Neuronal stem cell (in vitro differentiated cells): ENCODE measurements around the gene TACC2.

Experiments
- DNase-seq: peaks from one replicate; pipeline ENCODE4 v3.0.0-alpha.2; 2013; ENCODE audit warnings: low spot score
- H2AFZ ChIP-seq: one replicate; pipeline ENCODE4 v1.6.1; 2013; ENCODE audit warnings: mild to moderate bottlenecking, low read length, inconsistent platforms
- H2AK5ac ChIP-seq: 2 replicates; pipeline ENCODE4 v1.6.1; 2013; ENCODE audit warnings: low read depth, mild to moderate bottlenecking, inconsistent platforms, low read length, moderate library complexity, mixed read lengths
- H2BK120ac ChIP-seq: 2 replicates; pipeline ENCODE4 v1.6.1; 2013; ENCODE audit warnings: low read depth, mild to moderate bottlenecking, inconsistent platforms, low read length, moderate library complexity, mixed read lengths
- H2BK12ac ChIP-seq: one replicate; pipeline ENCODE4 v1.6.1; 2013; ENCODE audit warnings: low read length, inconsistent platforms
- H2BK15ac ChIP-seq: 2 replicates; pipeline ENCODE4 v1.6.1; 2013; ENCODE audit warnings: mild to moderate bottlenecking, low read length, inconsistent platforms, mixed read lengths
- H2BK5ac ChIP-seq: one replicate; pipeline ENCODE4 v1.6.1; 2013; ENCODE audit warnings: inconsistent platforms, mild to moderate bottlenecking, low read length, moderate library complexity
- H3K14ac ChIP-seq: one replicate; pipeline ENCODE4 v1.6.1; 2013; ENCODE audit warnings: low read length, inconsistent platforms
- H3K18ac ChIP-seq: 2 replicates; pipeline ENCODE4 v1.6.1; 2013; ENCODE audit warnings: low read length, inconsistent platforms
- H3K23ac ChIP-seq: 2 replicates; pipeline ENCODE4 v1.6.1; 2013; ENCODE audit warnings: low read depth, mild to moderate bottlenecking, mixed read lengths, low read length, inconsistent platforms; ENCODE audit not compliant: poor library complexity
- H3K27ac ChIP-seq: replicated peaks from 3 replicates; pipeline ENCODE4 v1.5.1; 2013; ENCODE audit warnings: low read length, inconsistent platforms
- H3K27me3 ChIP-seq, 3 experiments: 2 replicates each; pipeline ENCODE4 v1.6.1; 2013; ENCODE audit warnings: low read length in 3 of 3, mild to moderate bottlenecking in 2 of 3, inconsistent platforms in 1 of 3, low read depth in 1 of 3, mixed read lengths in 1 of 3, moderate library complexity in 1 of 3; ENCODE audit not compliant: control insufficient read depth in 3 of 3, insufficient read depth in 3 of 3
- H3K36me3 ChIP-seq, 2 donors: replicated peaks in 1 of 2; 2 replicates each; pipeline ENCODE4 v1.6.1; 2013; ENCODE audit warnings: low read length in 2 of 2; ENCODE audit not compliant: control insufficient read depth in 2 of 2, insufficient read depth in 2 of 2
- H3K4ac ChIP-seq: 2 replicates; pipeline ENCODE4 v1.6.1; 2013; ENCODE audit warnings: inconsistent platforms, mild to moderate bottlenecking, low read length, moderate library complexity
- H3K4me1 ChIP-seq, 2 donors: 1 replicate in 1 of 2; 2 replicates in 1 of 2; pipeline ENCODE4 v1.6.1; 2013; ENCODE audit warnings: low read length in 2 of 2, low read depth in 1 of 2; ENCODE audit not compliant: control insufficient read depth in 2 of 2, insufficient read depth in 1 of 2
- H3K4me2 ChIP-seq: one replicate; pipeline ENCODE4 v1.6.1; 2013; ENCODE audit warnings: mild to moderate bottlenecking, low read length, inconsistent platforms; ENCODE audit not compliant: insufficient read depth, poor library complexity, severe bottlenecking
- H3K4me3 ChIP-seq, 2 donors: 2 replicates each; pipeline ENCODE4 v1.5.1; 2013; ENCODE audit warnings: low read length in 2 of 2, mild to moderate bottlenecking in 2 of 2, inconsistent platforms in 1 of 2, moderate library complexity in 1 of 2
- H3K79me1 ChIP-seq: one replicate; pipeline ENCODE4 v1.6.1; 2013; ENCODE audit warnings: low read depth, mild to moderate bottlenecking, inconsistent platforms, low read length, moderate library complexity
- H3K9ac ChIP-seq: one replicate; pipeline ENCODE4 v1.6.1; 2013; ENCODE audit warnings: mild to moderate bottlenecking, low read depth, low read length, inconsistent platforms; ENCODE audit not compliant: poor library complexity
- H3K9me3 ChIP-seq, 2 donors: replicated peaks in 1 of 2; 2 replicates each; pipeline versions ENCODE3 to v1.6.1; 2013; ENCODE audit warnings: low read length in 2 of 2, mild to moderate bottlenecking in 2 of 2, inconsistent platforms in 1 of 2, low read depth in 1 of 2, mixed read lengths in 1 of 2, moderate library complexity in 1 of 2; ENCODE audit not compliant: control insufficient read depth in 2 of 2, insufficient read depth in 1 of 2
- H4K8ac ChIP-seq: one replicate; pipeline ENCODE4 v1.6.1; 2013; ENCODE audit warnings: low read depth, mild to moderate bottlenecking, inconsistent platforms, low read length, moderate library complexity
- H4K91ac ChIP-seq: one replicate; pipeline ENCODE4 v1.6.1; 2013; ENCODE audit warnings: low read length, low read depth, mild to moderate bottlenecking, inconsistent platforms; ENCODE audit not compliant: poor library complexity
- whole genome bisulfite sequencing, 2 donors: extraction: QIAGEN DNeasy Blood & Tissue Kit; methylation state at CpG; one replicate each; pipeline ENCODE4 v1.1.7; 2013; ENCODE audit warnings: missing lambda C conversion rate in 2 of 2, mixed read lengths in 1 of 2; ENCODE audit not compliant: insufficient read length in 2 of 2, insufficient replicate concordance in 1 of 2; ENCODE audit errors: extremely low coverage in 2 of 2; 5-methylcytosine and 5-hydroxymethylcytosine counted together

Gene TACC2

GRCh38 chr10:122222638-122223037 is 233.7 kb downstream of the TACC2 start:
- no peak overlapping the region for H2BK12ac ChIP-seq
- no peak overlapping the region for H4K8ac ChIP-seq
- no peak overlapping the region for H3K18ac ChIP-seq
- H3K27me3 ChIP-seq, result no peaks in the 10 kb centered on the region
- H2BK15ac ChIP-seq, result no peak overlapping the region
- peaks cover 41 to 98% of the 10 kb centered on the region in 2 donors for H3K36me3 ChIP-seq
- no peak overlapping the region for H3K4ac ChIP-seq
- no peak overlapping the region for H3K27ac ChIP-seq
- no peak overlapping the region for H2BK120ac ChIP-seq
- H3K14ac ChIP-seq, result no peak overlapping the region
- no peak overlapping the region for H3K23ac ChIP-seq
- H3K9ac ChIP-seq, result no peak overlapping the region
- peaks cover 0 to 3% of the 10 kb centered on the region in 2 donors for H3K9me3 ChIP-seq
- H2AFZ ChIP-seq, result no peak overlapping the region
- H3K4me3 ChIP-seq, result no peak overlapping the region
- H3K79me1 ChIP-seq, result no peaks in the 10 kb centered on the region
- no CpG with 5 or more reads among the region's 7 CpGs for WGBS, 2 donors
- no peak for DNase-seq
- no peak overlapping the region for H2BK5ac ChIP-seq
- H2AK5ac ChIP-seq, result no peak overlapping the region
- H4K91ac ChIP-seq, result no peak overlapping the region
- H3K4me2 ChIP-seq, result no peak overlapping the region
- no peaks in the 10 kb centered on the region for H3K4me1 ChIP-seq

DNA sequence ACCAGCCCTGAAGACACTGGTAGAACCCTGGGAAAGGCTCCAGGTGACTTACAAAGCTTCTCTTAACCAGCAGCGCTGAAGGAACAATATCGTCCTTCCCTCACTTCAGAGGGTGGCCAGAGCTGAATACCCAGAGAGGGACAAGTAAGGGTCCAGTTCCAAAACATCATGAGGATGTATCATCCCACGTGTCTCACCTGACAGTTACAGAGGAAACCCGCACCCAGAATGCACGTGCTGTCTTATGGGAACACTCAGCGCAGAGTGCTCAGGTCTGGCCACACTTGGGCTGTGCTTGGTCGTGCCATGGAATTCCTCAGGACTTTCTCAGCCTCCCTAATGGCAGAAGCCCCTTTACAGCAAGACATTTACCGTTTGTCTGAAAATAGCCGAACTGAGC is 235.2 kb downstream of the TACC2 start:
- H2BK15ac ChIP-seq, result no peak overlapping the region
- no peak overlapping the region for H4K91ac ChIP-seq
- no peak overlapping the region for H2BK120ac ChIP-seq
- no peak overlapping the region for H3K4ac ChIP-seq
- no peak overlapping the region for H3K4me2 ChIP-seq
- no peak overlapping the region for H3K9ac ChIP-seq
- no peak overlapping the region for H4K8ac ChIP-seq
- H3K9me3 ChIP-seq, result peaks cover 0 to 3% of the 10 kb centered on the region in 2 donors
- no peak overlapping the region for H2BK12ac ChIP-seq
- H2BK5ac ChIP-seq, result no peak overlapping the region
- H3K18ac ChIP-seq, result no peak overlapping the region
- H3K27ac ChIP-seq, result no peak overlapping the region
- H2AK5ac ChIP-seq, result no peak overlapping the region
- no peak overlapping the region for H3K14ac ChIP-seq
- no peak for DNase-seq
- no peak overlapping the region for H3K23ac ChIP-seq
- no peaks in the 10 kb centered on the region for H3K27me3 ChIP-seq
- H3K4me1 ChIP-seq, result no peaks in the 10 kb centered on the region
- H3K4me3 ChIP-seq, result no peak overlapping the region
- no CpG with 5 or more reads among the region's 9 CpGs for WGBS, 2 donors
- H2AFZ ChIP-seq, result no peak overlapping the region
- H3K36me3 ChIP-seq, result peaks cover 46 to 99% of the 10 kb centered on the region in 2 donors
- H3K79me1 ChIP-seq, result no peaks in the 10 kb centered on the region

DNA sequence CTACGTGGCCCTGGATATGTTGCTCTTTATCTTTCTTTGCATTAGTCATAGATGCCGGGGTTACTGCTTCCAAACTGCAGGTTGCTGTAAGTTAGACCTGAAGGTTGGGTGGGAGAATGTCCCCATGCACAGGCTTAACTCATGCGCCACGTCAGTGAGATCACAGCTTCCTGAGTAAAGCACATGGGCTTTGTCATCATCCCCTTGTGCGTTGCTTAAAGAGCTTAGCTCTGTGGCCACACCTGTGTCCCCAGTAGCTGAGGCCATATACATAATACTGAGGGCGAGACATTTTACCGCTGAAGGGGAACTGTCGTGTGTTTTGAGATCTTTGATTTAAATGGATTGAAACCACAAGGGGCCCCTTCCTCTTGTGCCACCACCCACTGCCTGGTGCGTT is 236.4 kb downstream of the TACC2 start:
- Histone ChIP-seq H3K36me3 (peaks cover 47 to 100% of the 10 kb centered on the region in 2 donors), H3K4me3 (peak overlapping the region in 1 of 2 donors; percentile 44), H3K4me2 (no peak overlapping the region), H3K9me3 (peaks cover 0 to 5% of the 10 kb centered on the region in 2 donors), H3K4ac (no peak overlapping the region), H3K9ac (no peak overlapping the region), H4K8ac (no peak overlapping the region), H2AFZ (no peak overlapping the region), H3K79me1 (no peaks in the 10 kb centered on the region), H3K27ac (no peak overlapping the region), H3K18ac (no peak overlapping the region), H2BK12ac (no peak overlapping the region), H2BK5ac (no peak overlapping the region), H2BK15ac (no peak overlapping the region), H3K27me3 (no peaks in the 10 kb centered on the region), H4K91ac (no peak overlapping the region), H2AK5ac (no peak overlapping the region), H3K4me1 (no peaks in the 10 kb centered on the region), H3K23ac (no peak overlapping the region), H2BK120ac (no peak overlapping the region), H3K14ac (no peak overlapping the region)
- DNase-seq, result no peak
- WGBS, 2 donors, result no CpG with 5 or more reads among the region's 9 CpGs

- Histone ChIP-seq H3K36me3 (peaks cover 49 to 100% of the 10 kb centered on the region in 2 donors), H2BK15ac (no peak overlapping the region), H2BK120ac (no peak overlapping the region), H3K4me2 (no peak overlapping the region), H3K27me3 (no peaks in the 10 kb centered on the region), H3K9ac (no peak overlapping the region), H2AK5ac (no peak overlapping the region), H3K79me1 (no peaks in the 10 kb centered on the region), H3K9me3 (peaks cover 0 to 5% of the 10 kb centered on the region in 2 donors), H3K14ac (no peak overlapping the region), H3K4me1 (no peaks in the 10 kb centered on the region), H3K4me3 (no peak overlapping the region), H4K8ac (no peak overlapping the region), H4K91ac (no peak overlapping the region), H3K23ac (no peak overlapping the region), H3K27ac (no peak overlapping the region), H3K4ac (no peak overlapping the region), H2BK5ac (no peak overlapping the region), H2BK12ac (no peak overlapping the region), H3K18ac (no peak overlapping the region), H2AFZ (no peak overlapping the region)
- no CpG with 5 or more reads among the region's 4 CpGs for WGBS, 2 donors
- DNase-seq, result no peak
Measured at GRCh38 chr10:122227754-122228153, 238.8 kb downstream of the TACC2 start.
